Stimulated activated CD4-positive, alpha-beta T cell treated with anti-CD3 and anti-CD28 coated beads, Interleukin-2, amount 100 ng/mL, for 48 hours (primary cell): ENCODE results near the gene PLXNA4.
A peak's percentile ranks its signal among the peaks of the same experiment; 100 is the strongest.

Source experiments
- DNase-seq, 2 donors: peaks; one replicate each; pipeline ENCODE4 v3.0.0-alpha.2; 2020

Gene PLXNA4

DNA sequence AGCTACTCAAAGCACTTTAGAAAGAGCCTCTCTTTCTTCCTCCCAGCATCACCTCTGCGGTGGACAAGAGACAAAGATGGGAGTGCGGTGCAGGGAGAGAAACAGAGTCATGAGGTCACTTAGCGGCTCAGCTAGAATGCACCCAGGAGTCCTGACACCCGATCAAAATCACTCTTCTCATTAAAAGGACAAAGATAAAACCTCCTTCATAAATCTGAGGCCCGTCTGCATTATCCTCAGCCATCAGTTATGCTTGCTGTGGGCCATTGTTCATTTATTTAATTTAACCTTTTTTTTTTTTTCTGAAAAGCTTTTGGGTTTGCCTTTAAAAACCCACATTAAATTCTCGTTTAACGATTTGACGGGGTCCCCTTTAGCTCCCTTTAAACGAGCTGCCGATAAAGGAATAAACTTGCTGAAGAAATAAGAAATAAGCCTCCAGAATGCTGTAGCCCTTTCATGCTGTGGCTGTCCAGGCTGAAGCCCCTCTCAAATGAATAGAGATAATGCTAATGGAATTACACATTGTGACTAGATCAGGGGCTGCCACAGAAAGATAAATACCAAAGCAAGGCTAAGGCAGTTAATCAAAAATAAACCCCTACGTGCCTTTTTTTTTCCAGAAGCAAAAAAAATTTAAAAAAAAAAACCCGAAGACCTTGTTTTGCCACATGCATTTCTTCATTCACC, 16.1 kb upstream of the PLXNA4 start:
- DNase-seq = no peak

DNA sequence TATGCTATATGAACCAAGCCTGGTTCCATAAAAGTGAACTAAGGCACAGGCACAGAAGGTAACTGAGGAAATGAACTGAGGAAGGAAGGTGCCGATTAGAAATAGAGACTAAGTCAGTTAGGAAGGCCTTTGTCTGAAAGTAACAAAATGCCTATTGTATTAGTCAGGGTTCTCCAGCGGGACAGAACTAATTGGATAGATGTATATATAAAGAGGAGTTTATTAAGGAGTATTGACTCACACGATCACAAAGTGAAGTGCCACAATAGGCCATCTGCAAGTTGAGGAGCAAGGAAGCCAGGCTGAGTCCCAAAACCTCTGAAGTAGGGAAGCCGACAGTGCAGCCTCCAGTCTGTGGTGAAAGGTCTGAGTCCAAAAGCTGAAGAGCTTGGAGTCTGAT, 13.9 kb upstream of the PLXNA4 start:
- DNase-seq = no peak

DNA sequence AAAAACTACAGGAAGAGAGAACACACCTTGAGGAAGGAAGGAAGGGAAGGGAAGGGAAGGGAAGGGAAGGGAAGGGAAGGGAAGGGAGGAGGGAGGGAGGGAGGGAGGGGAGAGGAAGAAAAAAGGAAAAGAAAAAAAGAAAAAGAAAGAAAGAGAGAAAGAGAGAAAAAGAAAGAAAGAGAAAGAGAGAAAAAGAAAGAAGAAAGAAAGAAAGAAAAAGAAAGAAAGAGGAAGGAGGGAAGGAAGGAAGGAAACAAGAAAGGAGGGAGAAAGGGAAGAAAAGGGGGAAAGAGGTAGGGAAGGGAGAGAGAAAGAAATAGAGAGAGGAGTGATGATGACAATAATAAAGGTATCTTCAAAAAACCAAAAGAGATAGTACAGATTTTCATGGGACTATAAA, 12.3 kb upstream of the PLXNA4 start:
- DNase-seq = no peak

DNA sequence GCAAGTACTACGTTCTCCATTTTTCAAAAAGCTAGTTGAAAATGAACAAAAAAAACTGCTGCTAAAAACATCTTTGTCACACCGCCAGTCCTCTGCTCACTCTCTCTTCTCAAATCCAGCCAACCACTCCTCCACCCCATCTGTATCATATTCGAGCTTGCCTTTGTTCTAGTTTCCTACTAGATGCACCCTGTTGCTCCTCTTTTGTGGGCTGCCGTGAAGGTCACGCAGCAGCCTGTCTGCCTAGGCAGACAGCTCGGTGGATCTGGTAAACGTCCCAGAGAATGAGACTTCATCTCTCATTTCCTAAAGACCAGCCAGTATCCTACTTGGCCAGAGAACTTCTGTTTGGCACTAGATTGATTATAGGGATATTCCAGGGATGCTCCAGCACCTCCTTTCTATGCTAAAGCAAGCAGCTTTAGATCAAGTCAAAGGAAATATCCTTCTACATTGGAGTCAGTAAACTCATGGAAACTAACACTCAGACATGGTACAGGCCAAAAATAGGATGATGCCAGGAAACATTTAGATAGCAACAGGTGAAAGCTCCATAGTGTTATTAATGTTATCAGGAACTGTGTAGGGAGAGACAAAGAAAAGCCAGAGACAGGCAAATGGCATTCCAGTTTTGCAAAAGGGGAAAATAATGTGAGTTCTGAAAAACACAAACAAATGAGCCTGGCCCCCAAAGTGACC, 8.7 kb upstream of the PLXNA4 start:
- DNase-seq = no peak

DNA sequence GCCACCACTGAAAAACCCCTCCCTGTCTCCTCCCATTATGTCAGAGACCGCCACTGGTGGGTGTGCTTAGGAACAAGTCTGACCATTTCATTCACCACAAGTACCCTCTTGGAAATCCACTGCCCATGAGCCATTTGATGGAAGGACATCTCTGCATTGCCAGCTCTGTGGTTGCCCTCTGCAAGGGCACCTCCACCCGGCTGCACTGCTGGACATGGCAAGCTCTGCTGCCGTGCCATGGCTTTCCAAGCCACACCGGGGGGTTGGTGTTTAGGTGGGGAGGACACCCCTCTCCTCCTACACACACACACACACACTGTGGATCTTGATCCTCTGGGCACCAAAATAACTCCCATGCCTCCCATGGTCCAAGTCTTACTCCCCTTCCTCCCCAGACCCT, 5.2 kb upstream of the PLXNA4 start:
- DNase-seq = no peak

DNA sequence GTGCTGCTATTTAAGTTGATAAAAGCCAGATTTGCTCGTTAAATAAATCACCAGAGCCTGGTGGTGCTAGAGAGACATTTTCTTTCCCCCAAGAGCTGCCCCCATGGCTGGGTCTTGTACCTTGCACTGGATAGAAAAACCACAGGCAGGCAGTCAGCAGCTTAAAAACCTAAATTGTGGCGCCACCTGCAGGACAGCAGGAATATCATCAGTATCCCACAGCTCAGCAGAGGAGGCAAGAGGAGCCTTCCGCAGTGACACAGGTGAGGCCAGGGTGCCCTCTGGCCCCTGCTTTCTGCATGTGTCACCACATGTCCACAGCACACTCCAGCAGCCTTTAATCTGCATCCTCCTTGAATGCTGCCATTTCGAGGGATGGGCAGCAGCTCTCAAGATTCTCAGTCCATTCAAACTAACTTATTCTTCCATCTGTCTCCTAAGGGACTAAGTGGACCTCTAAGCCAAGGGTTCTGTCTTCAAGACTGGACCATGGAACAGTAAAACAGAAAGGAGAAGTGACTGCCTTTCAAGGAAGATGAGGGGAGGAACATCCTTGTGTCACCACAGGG, 4.5 kb upstream of the PLXNA4 start:
- peak; percentile 64 to 65 for DNase-seq

DNA sequence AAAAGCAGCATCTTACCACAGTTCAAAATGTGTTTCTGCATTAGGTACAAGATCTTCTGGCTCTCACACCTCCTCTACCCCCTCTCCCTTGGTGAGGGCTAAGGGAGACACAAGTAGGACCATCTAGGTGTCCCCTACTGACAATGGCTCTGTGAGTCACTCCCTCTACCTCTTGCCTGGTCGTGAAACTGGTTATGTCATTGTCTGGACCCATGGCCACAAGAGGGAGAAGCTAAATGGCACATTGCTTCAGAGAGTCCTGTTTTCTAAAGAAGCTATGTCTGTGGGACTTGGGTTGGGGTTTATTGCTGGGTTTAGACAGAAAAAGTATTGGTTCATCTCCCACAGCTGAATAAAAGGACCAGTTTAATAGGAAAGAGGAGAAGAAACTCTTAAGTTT, 4.0 kb upstream of the PLXNA4 start:
- no peak for DNase-seq

DNA sequence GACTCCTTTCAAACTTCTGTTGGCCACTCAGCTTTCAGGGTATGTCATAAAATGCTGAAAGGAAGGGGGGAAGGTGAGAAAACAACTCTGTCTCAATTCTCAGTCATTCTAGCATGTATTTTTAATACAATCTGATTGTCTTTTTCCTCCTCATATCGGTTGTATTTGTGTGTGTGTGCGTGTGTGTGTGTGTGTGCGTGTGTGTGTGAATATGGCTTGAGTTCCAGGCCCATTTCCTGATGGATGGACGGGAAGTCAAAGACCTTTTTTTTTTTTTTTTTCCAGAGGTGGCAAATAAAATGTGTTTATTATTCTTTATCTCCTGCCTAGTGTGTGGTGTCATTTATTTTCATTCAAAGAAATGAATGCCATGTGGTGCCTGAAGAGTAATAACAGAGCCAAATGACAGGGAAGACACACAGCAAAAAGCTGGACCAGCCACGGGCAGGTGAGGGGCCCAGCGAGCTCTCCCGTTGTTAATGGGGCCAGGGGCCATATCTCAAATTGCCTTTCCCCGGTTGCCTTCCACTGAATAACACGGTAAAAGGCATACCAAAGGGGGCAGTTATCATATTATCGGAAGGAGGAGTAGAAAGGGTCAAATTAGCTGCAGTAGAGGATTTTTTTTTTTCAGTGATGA, 3.1 kb upstream of the PLXNA4 start:
- no peak for DNase-seq

DNA sequence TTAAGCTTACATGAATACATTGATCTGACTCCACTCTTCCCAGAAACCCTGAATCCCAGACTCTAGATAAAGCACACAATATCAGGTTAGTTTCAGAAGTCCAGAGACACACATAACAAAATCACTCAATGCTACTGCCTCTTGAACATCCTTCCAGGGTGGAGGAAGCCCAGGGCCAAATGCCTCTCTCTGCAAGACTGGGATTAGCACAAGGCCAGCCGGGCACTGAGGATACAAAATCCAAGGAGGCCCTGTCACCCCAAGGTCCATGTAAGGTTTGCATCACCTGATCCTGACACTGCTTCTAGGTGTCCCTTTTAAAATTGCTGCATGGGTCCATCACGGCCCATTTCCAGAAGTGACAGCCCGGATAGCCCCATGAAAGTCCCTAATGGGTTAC, 2.6 kb upstream of the PLXNA4 start:
- no peak for DNase-seq

DNA sequence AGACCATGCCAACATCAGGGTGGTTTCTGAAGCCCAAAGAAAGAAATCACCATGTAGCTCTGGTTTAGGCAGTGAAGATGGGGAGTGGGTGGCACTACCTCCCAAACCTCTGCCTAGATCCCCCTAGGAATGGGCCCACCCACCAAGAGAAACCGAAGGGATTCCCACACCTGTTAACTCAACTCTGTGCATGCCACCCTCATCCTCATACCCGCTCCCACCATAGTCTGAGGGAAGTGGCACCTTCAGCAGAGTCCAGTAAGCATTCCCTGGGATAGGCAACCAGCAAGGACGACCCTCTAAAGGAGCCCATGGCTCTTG, 1.7 kb upstream of the PLXNA4 start:
- no peak for DNase-seq

DNA sequence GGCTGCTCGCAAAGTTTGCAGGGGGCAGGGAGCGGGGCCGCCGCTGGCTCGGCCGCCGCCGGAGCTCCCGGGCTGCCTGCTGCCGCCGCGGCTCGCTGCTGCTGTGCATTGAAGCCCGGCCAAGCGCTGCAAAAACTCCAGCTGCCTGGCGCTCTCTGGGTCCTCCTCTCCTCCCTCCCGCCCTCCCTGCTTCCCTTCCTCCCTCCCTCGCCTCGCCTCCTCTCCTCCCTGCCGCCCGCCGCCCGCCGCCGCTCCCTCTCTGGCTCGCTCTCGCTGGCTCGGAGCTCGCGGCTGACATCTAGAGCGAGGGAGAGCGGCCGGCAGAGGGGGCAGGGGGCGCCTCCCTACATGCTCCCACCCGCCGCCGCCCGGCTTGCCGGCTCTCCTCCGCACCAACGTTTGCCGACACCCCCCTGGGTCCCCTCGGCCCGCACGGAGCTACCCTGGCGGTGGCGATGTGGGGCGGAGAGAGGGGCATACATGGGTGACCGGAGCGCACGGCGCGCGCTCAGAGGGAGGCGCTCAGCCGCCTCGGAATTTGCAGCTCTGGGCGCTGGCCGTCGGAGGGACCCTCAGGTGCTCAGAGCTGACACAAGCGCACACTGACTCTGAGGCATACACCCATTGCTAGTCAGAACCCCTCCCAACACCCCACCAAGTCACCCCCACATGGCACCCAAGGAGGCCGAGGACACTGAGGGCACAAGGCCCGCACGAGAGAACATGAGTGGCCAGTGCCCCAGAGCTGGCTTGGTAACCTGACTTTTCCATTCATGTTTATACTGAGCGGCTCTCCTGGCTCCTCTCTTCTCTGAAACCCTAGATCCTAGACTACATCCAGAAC, 1.2 kb upstream of the PLXNA4 start:
- DNase-seq = no peak

DNA sequence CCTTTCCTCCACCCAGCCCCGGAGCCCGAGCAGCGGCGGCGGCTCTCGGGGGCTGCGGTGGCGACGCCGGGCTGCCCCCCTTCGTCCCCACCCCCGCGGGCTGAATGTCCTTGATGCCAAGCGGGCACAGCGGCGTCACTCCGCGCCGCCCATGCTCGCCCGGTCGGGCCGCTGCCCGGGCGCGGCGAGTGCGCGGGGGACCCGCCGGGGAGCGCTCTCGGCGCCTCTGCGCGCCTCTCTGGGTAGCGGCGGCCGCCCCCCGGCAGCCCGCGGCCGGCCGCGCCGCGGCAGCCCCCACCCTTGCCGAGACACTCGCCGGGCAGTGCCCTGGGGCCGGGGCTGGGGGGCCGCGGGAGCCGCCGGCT, 433 bp upstream of the PLXNA4 start:
- DNase-seq = no peak

DNA sequence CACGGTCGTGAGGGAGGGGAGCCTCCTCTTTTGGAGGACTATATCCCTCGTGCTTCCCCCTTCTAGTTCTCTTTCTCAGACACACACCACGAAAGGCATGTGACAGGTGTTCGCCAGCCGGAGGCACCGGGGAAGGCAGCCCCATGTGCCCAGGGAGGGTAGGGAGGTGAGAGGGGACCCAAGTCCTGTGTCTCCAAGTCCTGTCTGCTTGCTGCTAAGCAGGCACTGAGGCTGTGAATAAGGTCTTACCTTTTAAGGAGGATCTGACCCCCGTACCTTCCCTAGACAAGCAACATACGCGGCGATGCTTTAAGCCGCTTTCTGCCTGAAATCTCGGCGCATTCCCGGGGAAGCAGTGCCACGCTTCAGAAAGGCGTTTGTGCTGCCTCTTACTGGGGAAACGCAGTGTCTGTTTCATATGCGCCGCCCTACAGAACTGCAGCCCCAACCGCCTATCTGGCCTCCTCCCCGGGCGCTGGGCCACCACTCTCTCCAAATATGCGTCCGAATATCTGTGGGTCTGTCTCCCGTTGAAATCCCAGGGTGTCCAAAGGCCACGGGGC, 770 bp downstream of the PLXNA4 start:
- DNase-seq = no peak

DNA sequence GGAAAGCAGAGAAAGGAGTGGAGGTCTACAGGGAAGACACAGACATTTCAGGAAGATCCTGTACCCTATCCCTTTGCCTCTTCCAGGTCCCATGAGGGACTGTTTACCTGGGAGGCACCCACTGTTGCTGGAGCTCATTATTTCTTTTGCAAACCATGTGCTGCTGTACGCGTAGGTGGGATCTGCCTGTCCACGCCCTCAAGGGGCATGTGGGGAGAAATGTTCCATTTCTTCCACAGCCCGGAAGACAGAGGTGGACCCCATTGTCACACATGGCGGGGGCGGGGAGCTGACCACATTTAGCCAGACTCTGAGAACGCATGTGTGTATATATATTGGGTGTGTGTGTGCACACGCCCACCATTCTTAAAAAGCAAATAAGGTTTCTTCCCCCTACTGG, 2.0 kb downstream of the PLXNA4 start:
- no peak for DNase-seq

DNA sequence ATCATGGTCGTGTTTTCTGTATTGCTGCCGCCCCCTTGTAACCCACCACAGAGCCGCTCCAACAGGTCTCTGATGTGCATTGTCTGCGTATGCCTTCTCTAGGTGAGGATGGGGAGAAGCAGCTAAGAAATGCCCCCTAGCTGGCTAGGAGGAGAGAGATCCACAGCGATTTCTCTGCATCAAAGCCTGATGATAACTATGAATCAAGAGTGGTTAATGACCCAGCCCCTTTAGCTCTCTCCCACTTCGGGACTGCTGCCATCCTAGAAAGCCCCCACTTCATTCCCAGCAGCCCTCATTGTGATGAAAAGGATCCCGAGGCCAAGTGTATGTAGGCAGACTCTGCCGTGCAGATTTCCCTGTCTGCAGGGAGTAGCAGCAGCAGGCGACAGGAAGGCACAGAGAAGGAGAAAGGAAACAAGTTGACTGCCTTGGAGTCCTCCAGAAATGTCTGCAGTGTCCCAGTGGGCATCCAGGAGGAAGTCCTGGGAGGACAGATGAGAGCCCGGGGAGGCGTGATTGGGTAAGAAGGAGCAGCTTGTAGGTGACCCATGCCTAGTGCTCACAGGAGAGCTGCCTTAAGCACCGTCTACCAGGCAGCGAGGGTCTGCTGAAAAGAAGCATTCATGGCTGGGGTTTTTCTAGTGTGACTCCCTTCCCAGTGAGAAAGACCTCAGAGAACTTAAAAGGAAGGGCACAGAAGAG, 2.9 kb downstream of the PLXNA4 start:
- no peak for DNase-seq

DNA sequence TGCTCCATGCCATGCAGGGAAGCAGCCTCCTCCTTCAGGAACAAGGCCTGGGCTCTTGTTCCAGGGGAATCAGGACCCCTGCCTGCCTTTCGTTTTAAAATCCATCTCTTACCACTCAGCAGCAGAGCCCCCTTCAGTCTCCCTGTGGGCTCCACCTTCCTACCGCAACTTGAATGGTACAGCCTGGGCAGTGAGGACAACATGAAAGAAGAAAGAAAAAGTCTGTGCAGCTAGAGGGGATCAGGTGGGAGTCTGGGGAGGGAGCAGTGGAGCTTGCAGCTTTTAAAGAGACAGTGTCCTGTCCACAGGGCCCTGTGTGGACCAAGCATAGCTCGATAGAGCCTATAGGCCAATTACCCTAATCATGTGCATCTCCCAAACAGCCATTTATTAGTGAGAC, 3.7 kb downstream of the PLXNA4 start:
- no peak for DNase-seq

DNA sequence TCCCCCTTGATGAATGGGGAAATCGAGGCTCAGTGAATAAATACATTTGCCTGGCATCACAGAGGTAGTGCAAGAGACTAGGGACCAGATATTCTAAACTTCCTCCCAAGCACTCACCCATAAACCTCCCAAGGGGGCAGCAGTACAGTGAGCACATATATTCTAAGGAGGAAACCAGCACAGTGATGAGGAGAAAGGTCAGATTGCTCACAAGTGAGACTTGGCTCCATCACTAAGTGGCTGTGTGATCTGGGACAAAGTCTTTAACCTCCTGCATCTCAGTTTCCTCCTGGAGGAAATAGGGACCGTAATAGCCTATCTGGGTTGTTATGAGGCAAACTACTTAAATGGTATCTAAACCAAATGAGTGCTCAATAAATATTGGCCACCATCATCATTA, 4.3 kb downstream of the PLXNA4 start:
- DNase-seq = no peak

DNA sequence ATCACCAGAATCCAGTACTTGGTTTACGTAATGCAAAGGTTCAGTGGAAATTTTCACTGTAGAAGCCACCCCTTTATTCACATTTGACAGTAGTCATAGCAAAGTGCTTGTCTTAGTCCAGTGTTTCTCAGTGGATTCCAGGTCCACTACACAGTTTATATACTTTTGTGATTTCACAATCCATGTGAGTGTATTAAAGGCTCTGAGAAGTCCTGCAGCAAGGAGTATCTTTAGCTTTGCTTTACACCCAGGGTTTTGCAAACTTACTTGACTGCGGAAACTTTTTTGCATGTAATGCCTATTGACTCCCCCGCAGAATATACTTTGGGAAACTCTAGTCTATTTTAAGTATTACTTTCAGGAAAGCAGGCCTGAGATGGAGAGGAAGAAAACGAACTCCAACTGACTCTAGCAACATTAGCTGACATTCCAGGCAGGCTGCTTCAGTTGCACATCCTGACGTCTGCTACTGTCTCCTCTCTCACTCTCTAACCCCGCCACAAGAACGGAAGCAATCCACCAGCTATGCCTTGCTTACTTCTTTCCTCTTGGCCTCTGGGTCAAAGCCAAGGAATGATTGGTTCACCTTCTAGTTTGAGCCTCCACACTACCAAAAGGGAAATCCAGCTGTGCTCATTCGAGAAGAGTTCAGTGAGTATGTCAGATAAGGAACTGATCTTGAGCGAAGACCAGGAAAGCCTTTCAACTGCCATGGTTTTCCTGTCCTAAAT, 6.2 kb downstream of the PLXNA4 start:
- DNase-seq = no peak

DNA sequence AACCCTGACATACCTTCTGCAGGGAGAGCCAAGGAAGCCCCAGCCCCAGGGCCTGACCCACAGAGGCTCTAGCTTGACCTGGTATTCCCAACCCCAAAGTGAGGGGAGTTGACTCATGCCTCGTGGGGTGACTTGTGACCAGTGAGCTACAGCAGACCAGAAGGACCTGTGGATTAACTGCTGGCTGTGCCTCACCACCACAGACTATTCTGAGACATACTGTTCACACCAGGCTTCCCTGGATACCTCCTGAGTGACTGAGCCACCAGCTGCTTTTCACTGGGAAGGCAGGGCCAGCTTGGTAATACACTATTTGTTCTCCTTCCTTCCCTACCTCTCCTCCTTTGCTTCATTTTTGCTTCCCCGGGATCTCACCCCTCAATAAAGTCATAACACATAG, 7.3 kb downstream of the PLXNA4 start:
- DNase-seq = no peak

DNA sequence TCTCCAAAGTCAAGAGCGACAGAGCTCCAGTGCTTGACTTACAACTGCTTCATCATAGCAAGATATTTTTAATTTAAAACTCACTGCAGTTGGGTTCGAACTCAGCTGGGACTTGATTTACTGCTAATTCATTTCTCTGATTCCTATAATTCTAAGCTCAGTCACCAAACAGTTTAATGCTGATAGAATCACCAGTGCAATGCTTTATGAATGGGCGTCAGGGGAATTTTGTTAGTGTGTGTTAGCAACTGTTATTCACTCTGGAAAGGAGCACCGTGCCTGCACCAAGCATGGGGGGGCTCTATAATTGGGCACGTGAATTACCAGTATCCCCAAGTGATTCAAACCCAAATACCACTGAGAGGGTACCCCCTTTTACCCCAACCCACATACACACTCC, 10.4 kb downstream of the PLXNA4 start:
- DNase-seq = no peak

DNA sequence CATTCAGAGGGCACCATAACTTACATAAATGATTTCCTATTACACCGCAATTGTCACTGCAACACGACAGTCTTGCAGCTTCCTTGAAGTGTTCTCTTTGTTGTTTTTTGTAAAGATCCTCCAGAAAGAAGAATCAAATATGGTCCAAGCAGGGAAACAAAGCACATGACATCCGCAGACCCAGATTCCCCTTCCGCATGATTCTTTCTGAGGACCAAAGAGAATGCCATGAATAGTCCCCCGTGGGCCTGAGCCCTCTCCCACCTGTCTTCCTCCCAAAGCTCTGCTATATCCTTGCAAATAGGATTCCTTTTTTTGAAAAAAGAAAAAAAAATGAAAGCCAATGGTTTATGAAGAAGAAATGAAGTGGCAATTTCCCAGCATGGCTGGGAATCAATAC, 10.8 kb downstream of the PLXNA4 start:
- no peak for DNase-seq

DNA sequence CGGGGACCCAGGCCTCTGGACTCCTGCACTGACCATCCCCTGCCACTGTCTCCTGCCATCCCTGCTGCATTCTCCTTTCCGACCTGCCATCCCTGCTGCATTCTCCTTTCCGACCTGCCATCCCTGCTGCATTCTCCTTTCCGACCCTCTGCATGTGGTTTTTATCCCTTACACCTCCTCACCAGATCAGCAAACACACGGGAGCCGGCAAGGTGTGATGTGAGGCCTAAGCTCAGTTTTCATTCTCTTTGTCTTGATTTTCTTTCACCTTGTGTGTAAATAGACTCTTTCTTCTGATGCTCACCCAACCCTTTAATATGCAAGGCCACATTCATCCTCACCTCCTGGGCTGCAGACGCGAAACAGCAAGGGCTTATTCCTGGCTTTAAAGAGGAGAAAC, 11.4 kb downstream of the PLXNA4 start:
- no peak for DNase-seq
